ENCODE data around the gene ATXN7L3.

GRCh38 chr17:44216173-44216572 lies 16.5 kb upstream of the ATXN7L3 start:
- TF ChIP-seq POLR2AphosphoS5 (IDR thresholded peaks at IDR 0.05) (no peak), CTCF (IDR thresholded peaks at IDR 0.05) (no peak), POLR2A (IDR thresholded peaks at IDR 0.05) (no peak)

Data from prostate gland (tissue), 2 donors.